Neural cell (in vitro differentiated cells): Measurements from ENCODE around the gene TRIM45.

Experiments
- CTCF ChIP-seq: fragments of 450-650 bp; IDR thresholded peaks from 2 replicates; pipeline ENCODE4 v1.5.1; 2014; ENCODE audit warnings: antibody characterized with exemption, mild to moderate bottlenecking, moderate library complexity; ENCODE audit not compliant: poor library complexity, severe bottlenecking
- EZH2 ChIP-seq: fragments of 200-600, 300-800 bp; shearing (Covaris generic), sonication (generic); IDR thresholded peaks from 2 replicates; pipeline ENCODE4 v1.6.1; 2014; ENCODE audit warnings: antibody characterized with exemption, low read length, borderline replicate concordance, mild to moderate bottlenecking; ENCODE audit not compliant: insufficient read depth, poor library complexity, severe bottlenecking
- POLR2AphosphoS5 ChIP-seq: IDR thresholded peaks from 2 replicates; pipeline ENCODE4 v1.6.1; 2012
- RAD21 ChIP-seq: fragments of 450-650 bp; conservative IDR thresholded peaks from 2 replicates; pipeline ENCODE4 v1.6.1; 2014; ENCODE audit warnings: antibody characterized with exemption, mild to moderate bottlenecking, moderate library complexity
- TAF1 ChIP-seq: IDR thresholded peaks from 2 replicates; pipeline ENCODE4 v1.6.1; 2012; ENCODE audit warnings: low read depth

GRCh38 chr1:117092594-117092993, 29.0 kb downstream of the TRIM45 start:
- no peak for TF ChIP-seq CTCF
- TF ChIP-seq POLR2AphosphoS5, result no peak
- no peak for TF ChIP-seq EZH2
- no peak for TF ChIP-seq RAD21
- no peak for TF ChIP-seq TAF1
